Esophagus squamous epithelium (tissue), 5 donors: ENCODE results near the gene RCAN1. TPM values are rescaled to one million over a fixed set of nuclear protein-coding genes. Genes with fewer than 3 reads are reported as not detected.
"Not testable (repeated sequence)": the region's sequence is repeated elsewhere in the genome, so short reads cannot be mapped to it uniquely, and the experiment has no call there.

Experiments used
- DNase-seq: peaks from one replicate; lab custom pipeline; 2025; lab: John Stamatoyannopoulos, UW
- H3K27ac ChIP-seq, 4 donors: fragments of 200-600 bp; sonication (generic); one replicate each; pipeline ENCODE4 v1.5.1; 2016 to 2019; ENCODE audit warnings: mild to moderate bottlenecking in 1 of 4
- H3K27me3 ChIP-seq, 4 donors: fragments of 200-600 bp; sonication (generic); 1 replicate in 3 of 4; 2 replicates in 1 of 4; pipeline versions ENCODE4 v1.5.1 to v1.6.0; 2017 to 2021; ENCODE audit warnings: antibody characterized with exemption in 1 of 4
- H3K36me3 ChIP-seq, 3 donors: fragments of 200-600 bp; sonication (generic); one replicate each; pipeline ENCODE4 v1.5.1; 2016 to 2019
- H3K4me1 ChIP-seq, 3 donors: fragments of 200-600 bp; sonication (generic); one replicate each; pipeline ENCODE4 v1.5.1; 2017 to 2019
- H3K4me3 ChIP-seq, 4 donors: fragments of 200-600 bp; sonication (generic); 1 replicate in 3 of 4; 2 replicates in 1 of 4; pipeline ENCODE4 v1.5.1; 2016 to 2019; ENCODE audit warnings: mild to moderate bottlenecking in 2 of 4, moderate library complexity in 1 of 4
- H3K9me3 ChIP-seq, 3 donors: fragments of 200-600 bp; sonication (generic); one replicate each; pipeline ENCODE4 v1.5.1; 2016 to 2019
- POLR2A ChIP-seq, 4 donors: fragments of 450-650 bp; IDR thresholded peaks; one replicate each; pipeline ENCODE4 v1.6.1; 2017; ENCODE audit warnings: antibody characterized with exemption in 4 of 4, mild to moderate bottlenecking in 4 of 4, moderate library complexity in 3 of 4
- WGBS, 2 donors: methylation state at CpG; one replicate each; pipeline ENCODE4 v1.1.5; 2018; 5-methylcytosine and 5-hydroxymethylcytosine counted together
- intact Hi-C: fragments of 100-400 bp; cut with DNase I; formaldehyde crosslinking; loops from one replicate; pipeline ENCODE4 v1.15.0; 2022
- total RNA-seq, 4 donors: library from RNA; depleted of rRNA; stranded (reverse); fragments of >200 nt; gene quantifications; one replicate each; pipeline ENCODE4 v1.1.0, GENCODE V29; 2016
- TF ChIP-seq, protein P1 (sequence below), 6 experiments: fragments of 450-650 bp in 4 of 6; fragments of 200-600 bp in 2 of 6; sonication (generic) in 2 of 6; IDR thresholded peaks; one replicate each; pipeline ENCODE4 v1.5.1; 2016 to 2019; ENCODE audit warnings: antibody characterized with exemption in 6 of 6, mild to moderate bottlenecking in 4 of 6, moderate library complexity in 4 of 6
- donor health status: DM: yes; HTN: yes; CAD: no.

RCAN1 gene
- total RNA-seq, 4 donors from 2014 or later, result 12.4 to 21.0 (median 17.0) TPM

DNA sequence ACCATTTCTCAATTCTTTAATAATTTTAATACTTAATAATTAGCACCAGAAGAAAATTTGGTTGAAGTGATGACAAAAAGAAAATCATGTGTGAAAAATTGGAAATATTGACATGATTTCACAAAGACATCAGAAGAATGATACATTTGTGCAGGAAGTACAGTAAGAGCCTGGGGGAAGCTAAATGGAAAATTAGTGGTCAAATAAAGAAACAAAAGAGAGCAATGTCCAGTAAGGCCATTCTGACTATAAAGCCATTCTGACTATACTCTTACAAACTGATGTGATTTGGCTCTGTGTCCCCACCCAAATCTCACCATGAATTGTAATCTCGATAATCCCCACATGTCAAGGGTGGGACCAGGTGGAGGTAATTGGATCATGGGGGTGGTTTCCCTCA, 54.3 kb downstream of the RCAN1 start:
- no peak overlapping the region for H3K27ac ChIP-seq
- no peaks in the 10 kb centered on the region for H3K27me3 ChIP-seq
- 0 to 53% methylated on average over 1 of the region's 1 CpG for WGBS, 2 donors
- no peaks in the 10 kb centered on the region for H3K36me3 ChIP-seq
- no peak overlapping the region for H3K4me3 ChIP-seq
- H3K4me1 ChIP-seq, result peaks cover 0 to 16% (median 2%) of the 10 kb centered on the region in 3 donors
- DNase-seq, result no peak
- intact Hi-C loops, result no loop called here
- no peaks in the 10 kb centered on the region for H3K9me3 ChIP-seq
- TF ChIP-seq POLR2A (IDR thresholded peaks at IDR 0.05), result no peak
- TF ChIP-seq, protein P1, sequence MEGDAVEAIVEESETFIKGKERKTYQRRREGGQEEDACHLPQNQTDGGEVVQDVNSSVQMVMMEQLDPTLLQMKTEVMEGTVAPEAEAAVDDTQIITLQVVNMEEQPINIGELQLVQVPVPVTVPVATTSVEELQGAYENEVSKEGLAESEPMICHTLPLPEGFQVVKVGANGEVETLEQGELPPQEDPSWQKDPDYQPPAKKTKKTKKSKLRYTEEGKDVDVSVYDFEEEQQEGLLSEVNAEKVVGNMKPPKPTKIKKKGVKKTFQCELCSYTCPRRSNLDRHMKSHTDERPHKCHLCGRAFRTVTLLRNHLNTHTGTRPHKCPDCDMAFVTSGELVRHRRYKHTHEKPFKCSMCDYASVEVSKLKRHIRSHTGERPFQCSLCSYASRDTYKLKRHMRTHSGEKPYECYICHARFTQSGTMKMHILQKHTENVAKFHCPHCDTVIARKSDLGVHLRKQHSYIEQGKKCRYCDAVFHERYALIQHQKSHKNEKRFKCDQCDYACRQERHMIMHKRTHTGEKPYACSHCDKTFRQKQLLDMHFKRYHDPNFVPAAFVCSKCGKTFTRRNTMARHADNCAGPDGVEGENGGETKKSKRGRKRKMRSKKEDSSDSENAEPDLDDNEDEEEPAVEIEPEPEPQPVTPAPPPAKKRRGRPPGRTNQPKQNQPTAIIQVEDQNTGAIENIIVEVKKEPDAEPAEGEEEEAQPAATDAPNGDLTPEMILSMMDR (IDR thresholded peaks at IDR 0.05), result no peak

DNA sequence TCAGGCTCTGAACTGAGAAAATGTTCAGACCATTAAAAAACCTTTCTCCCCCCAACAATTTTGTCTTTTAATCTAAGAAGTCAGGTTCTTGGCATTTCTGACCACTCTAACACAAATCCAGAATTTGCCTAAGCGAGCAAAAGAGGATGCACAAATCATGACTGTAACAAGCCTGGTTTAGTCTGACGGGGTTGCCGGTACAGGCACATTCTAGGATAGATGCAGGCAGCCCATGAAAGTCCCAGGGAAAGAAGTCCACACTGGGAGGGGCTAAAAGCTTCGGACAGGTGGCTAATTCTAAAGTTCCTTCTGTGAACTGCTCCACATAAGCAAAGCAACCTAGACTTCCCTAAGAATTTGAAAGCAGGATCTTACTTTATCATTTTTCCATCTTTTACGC, 54.9 kb downstream of the RCAN1 start:
- Histone ChIP-seq H3K4me3 (no peak overlapping the region), H3K36me3 (no peaks in the 10 kb centered on the region), H3K27me3 (no peaks in the 10 kb centered on the region), H3K27ac (no peak overlapping the region), H3K9me3 (no peaks in the 10 kb centered on the region), H3K4me1 (peaks cover 0 to 16% (median 2%) of the 10 kb centered on the region in 3 donors)
- TF ChIP-seq, protein P1 (IDR thresholded peaks at IDR 0.05), result no peak
- no peak for TF ChIP-seq POLR2A (IDR thresholded peaks at IDR 0.05)
- intact Hi-C loops, result no loop called here
- no peak for DNase-seq
- 83 to 90% methylated on average over 5 of the region's 5 CpGs for WGBS, 2 donors

DNA sequence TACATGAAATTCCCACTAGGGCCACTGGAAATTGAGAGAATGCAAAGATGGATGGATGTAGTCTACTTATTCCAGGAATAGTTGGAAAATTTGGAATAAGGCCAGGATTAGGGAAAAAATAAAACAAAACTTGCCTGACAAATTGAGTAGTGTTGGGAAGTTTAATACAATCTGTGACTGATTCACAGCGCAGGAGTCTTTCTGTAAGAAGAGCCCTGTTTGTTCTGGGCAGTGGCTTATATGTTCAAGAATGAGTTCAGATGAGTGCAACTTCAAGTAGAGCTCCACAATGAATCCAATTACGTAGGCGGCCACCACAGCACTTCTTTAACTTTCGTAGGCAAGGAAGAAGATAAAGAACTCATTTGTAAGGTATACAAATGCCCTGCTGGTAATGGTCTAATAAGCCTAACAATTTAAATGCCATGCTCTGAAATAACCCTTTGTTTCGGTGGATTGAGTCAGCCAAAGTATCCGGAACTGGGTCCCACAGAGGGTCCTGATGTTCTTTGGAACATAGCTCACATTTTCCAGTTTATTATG, 55.8 kb downstream of the RCAN1 start:
- Histone ChIP-seq H3K27me3 (no peaks in the 10 kb centered on the region), H3K4me1 (peaks cover 0 to 16% (median 2%) of the 10 kb centered on the region in 3 donors), H3K9me3 (no peaks in the 10 kb centered on the region), H3K36me3 (no peaks in the 10 kb centered on the region), H3K4me3 (no peak overlapping the region), H3K27ac (peak overlapping the region in 1 of 4 donors; percentile 6)
- no peak for DNase-seq
- intact Hi-C loops, result no loop called here
- TF ChIP-seq POLR2A (IDR thresholded peaks at IDR 0.05), result no peak
- TF ChIP-seq, protein P1 (IDR thresholded peaks at IDR 0.05), result no peak
- WGBS, 2 donors, result 74 to 83% methylated on average over 6 of the region's 6 CpGs

DNA sequence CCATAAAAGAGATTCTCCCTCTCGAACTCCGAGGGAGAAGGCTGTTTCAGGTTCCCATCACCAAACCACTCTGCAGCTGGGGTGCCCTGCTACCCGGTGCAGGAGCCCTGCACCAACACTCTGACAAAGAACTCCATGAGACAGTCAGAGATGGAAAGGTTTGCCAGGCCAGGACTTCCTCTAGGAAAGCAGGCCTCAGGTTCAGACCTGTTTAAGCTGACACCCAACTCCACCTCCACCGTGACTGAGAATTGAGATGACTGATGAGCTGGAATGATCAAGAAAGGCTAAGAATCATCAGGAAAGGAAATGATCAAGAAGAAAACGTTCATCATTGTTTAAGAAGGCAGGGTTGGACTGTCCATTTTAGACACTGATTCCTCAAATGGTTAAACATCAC, 56.7 kb downstream of the RCAN1 start:
- H3K27ac ChIP-seq, result peak overlapping the region in 1 of 4 donors; percentile 6
- no peak for DNase-seq

DNA sequence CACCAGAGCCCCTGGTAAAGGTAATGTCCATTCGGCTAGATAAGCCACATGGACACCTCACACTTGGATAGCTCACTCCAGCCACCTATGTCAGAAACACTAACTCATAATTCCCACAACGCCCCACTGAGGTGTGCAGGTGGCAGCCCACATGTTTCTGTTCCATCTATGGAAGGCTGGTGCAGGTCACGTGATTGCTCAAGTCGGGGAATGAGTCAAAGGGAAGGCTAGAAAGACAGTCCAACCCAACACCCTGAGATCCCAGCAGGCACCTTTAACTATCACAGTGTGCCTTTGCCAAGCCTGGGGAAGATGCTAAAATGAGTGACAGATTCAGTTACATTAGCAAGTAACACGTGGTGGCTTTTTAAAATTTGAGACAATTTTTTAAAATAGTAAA, 57.7 kb downstream of the RCAN1 start:
- H3K4me1 ChIP-seq, result peaks cover 0 to 29% (median 2%) of the 10 kb centered on the region in 3 donors
- DNase-seq, result no peak
- H3K27ac ChIP-seq, result no peak overlapping the region
- no peaks in the 10 kb centered on the region for H3K36me3 ChIP-seq
- TF ChIP-seq POLR2A (IDR thresholded peaks at IDR 0.05), result no peak
- TF ChIP-seq, protein P1 (IDR thresholded peaks at IDR 0.05), result no peak
- H3K9me3 ChIP-seq, result no peaks in the 10 kb centered on the region
- no peaks in the 10 kb centered on the region for H3K27me3 ChIP-seq
- intact Hi-C loops, result no loop called here
- no peak overlapping the region for H3K4me3 ChIP-seq
- WGBS, 2 donors, result 73 to 80% methylated on average over 4 to 5 of the region's 5 CpGs

More for the DNA sequence above, 56.7 kb downstream of the RCAN1 start:
- Histone ChIP-seq H3K9me3 (no peaks in the 10 kb centered on the region), H3K36me3 (no peaks in the 10 kb centered on the region), H3K27me3 (no peaks in the 10 kb centered on the region), H3K4me1 (peaks cover 0 to 20% (median 2%) of the 10 kb centered on the region in 3 donors), H3K4me3 (no peak overlapping the region)
- intact Hi-C loops, result no loop called here
- 39 to 54% methylated on average over 5 of the region's 5 CpGs for WGBS, 2 donors
- TF ChIP-seq POLR2A (IDR thresholded peaks at IDR 0.05), result no peak
- TF ChIP-seq, protein P1 (IDR thresholded peaks at IDR 0.05), result no peak

DNA sequence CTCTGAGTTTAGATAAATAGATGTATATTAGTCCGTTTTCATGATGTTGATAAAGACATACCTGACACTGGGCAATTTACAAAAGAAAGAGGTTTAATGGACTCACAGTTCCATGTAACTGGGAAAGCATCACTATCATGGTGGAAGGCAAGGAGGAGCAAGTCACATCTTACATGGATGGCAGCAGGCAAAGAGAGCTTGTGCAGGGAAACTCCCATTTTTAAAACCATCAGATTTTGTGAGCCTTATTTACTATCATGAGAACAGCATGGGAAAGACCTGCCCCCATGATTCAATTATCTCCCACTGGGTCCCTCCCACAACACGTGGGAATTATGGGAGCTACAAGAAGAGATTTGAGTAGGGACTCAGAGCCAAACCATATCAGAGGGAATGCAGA, 60.2 kb downstream of the RCAN1 start:
- H3K27ac ChIP-seq, H3K27me3 ChIP-seq, H3K36me3 ChIP-seq, H3K4me3 ChIP-seq, intact Hi-C loops, H3K9me3 ChIP-seq, DNase-seq: not testable (repeated sequence)
- 83 to 94% methylated on average over 1 to 2 of the region's 2 CpGs for WGBS, 2 donors
- peaks cover 0 to 37% (median 2%) of the 10 kb centered on the region in 3 donors for H3K4me1 ChIP-seq
